Measurements from ENCODE around the gene C10orf53.

The C10orf53 gene

DNA sequence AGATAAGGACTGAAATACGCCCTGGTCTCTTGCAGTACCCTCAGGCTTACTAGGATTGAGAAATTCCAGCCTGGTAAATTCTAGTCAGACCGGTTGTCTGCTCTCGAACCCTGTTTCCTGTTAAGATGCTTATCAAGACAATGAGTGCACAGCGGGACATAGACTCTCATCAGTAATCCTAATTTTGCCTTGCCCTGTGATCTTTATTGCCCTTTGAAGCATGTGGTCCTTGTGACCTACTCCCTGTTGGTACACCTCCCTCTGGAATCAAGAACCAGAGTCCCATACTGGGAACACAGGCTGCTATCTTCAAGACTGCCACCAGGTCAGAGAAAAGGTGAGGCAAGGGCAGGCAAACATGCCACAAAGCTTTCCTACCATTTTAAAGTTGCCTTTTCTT, 7.2 kb downstream of the C10orf53 start:
- peaks cover 35% of the 10 kb centered on the region for H3K27me3 ChIP-seq (ENCODE audit: insufficient read depth, poor library complexity, severe bottlenecking)
- DNase-seq (ENCODE audit: low spot score) (no peak), ATAC-seq (ENCODE audit: low read depth) (no peak)
- no peak for TF ChIP-seq CTCF (IDR thresholded peaks at IDR 0.05; ENCODE audit: poor library complexity, severe bottlenecking)
- no peaks in the 10 kb centered on the region for H3K36me3 ChIP-seq (ENCODE audit: low read depth)
- no peak overlapping the region for H3K27ac ChIP-seq (ENCODE audit: poor library complexity, severe bottlenecking)
- no peak overlapping the region for H3K4me3 ChIP-seq (ENCODE audit: severe bottlenecking)
- no peaks in the 10 kb centered on the region for H3K4me1 ChIP-seq (ENCODE audit: insufficient read depth, poor library complexity, severe bottlenecking)
- no peaks in the 10 kb centered on the region for H3K9me3 ChIP-seq (ENCODE audit: severe bottlenecking)

GRCh38 chr10:49688261-49688846, 8.9 kb downstream of the C10orf53 start:
- H3K27ac ChIP-seq (ENCODE audit: poor library complexity, severe bottlenecking), result no peak overlapping the region
- no peak for ATAC-seq (ENCODE audit: low read depth)
- no peaks in the 10 kb centered on the region for H3K9me3 ChIP-seq (ENCODE audit: severe bottlenecking)
- no peak for TF ChIP-seq CTCF (IDR thresholded peaks at IDR 0.05; ENCODE audit: poor library complexity, severe bottlenecking)
- H3K27me3 ChIP-seq (ENCODE audit: insufficient read depth, poor library complexity, severe bottlenecking), result peaks cover 46% of the 10 kb centered on the region
- DNase-seq (ENCODE audit: low spot score), result no peak
- H3K4me3 ChIP-seq (ENCODE audit: severe bottlenecking), result no peak overlapping the region
- H3K4me1 ChIP-seq (ENCODE audit: insufficient read depth, poor library complexity, severe bottlenecking), result no peaks in the 10 kb centered on the region
- no peaks in the 10 kb centered on the region for H3K36me3 ChIP-seq (ENCODE audit: low read depth)

- no peak overlapping the region for H3K4me3 ChIP-seq (ENCODE audit: severe bottlenecking)
- DNase-seq (ENCODE audit: low spot score), result no peak
- no peaks in the 10 kb centered on the region for H3K9me3 ChIP-seq (ENCODE audit: severe bottlenecking)
- ATAC-seq (ENCODE audit: low read depth), result no peak
- no peaks in the 10 kb centered on the region for H3K36me3 ChIP-seq (ENCODE audit: low read depth)
- no peaks in the 10 kb centered on the region for H3K4me1 ChIP-seq (ENCODE audit: insufficient read depth, poor library complexity, severe bottlenecking)
- TF ChIP-seq CTCF (IDR thresholded peaks at IDR 0.05; ENCODE audit: poor library complexity, severe bottlenecking), result no peak
- H3K27me3 ChIP-seq (ENCODE audit: insufficient read depth, poor library complexity, severe bottlenecking), result peaks cover 46% of the 10 kb centered on the region
- no peak overlapping the region for H3K27ac ChIP-seq (ENCODE audit: poor library complexity, severe bottlenecking)
Observed at GRCh38 chr10:49688920-49689319, 9.5 kb downstream of the C10orf53 start.

DNA sequence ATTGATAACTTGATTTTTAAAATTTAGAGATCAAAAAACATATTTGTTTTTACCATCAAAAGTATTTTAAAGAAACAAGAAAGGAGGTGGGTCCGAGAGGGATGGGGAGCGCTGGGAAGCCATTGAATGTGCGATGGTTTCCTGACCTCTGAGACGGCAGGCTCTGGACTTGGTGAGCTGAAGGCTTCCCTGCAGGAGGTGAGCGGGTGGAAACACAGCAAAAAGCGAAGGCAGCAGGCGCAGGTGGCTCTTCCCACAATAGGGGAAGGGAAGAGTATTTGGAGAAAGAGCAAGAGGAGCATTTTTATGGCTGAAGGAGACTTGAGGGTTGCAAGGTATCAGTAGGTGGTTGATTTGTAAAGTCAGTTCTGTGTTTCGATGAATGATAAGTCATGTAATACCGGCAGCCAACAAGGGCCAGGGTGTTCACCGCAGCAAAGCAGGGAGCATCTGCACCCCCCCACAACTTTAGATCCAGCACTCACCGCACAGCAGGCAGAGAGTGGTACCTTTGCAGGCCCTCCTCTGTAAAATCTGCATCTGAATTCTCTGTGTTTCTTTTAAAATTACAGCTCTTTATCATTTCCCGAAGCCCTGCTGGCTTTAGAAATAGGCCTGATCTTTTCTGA, 10.5 kb downstream of the C10orf53 start:
- no peaks in the 10 kb centered on the region for H3K9me3 ChIP-seq (ENCODE audit: severe bottlenecking)
- no peaks in the 10 kb centered on the region for H3K4me1 ChIP-seq (ENCODE audit: insufficient read depth, poor library complexity, severe bottlenecking)

More for the DNA sequence above, 10.5 kb downstream of the C10orf53 start:
- Histone ChIP-seq H3K27me3 (ENCODE audit: insufficient read depth, poor library complexity, severe bottlenecking) (peaks cover 47% of the 10 kb centered on the region), H3K4me3 (ENCODE audit: severe bottlenecking) (no peak overlapping the region), H3K27ac (ENCODE audit: poor library complexity, severe bottlenecking) (no peak overlapping the region), H3K36me3 (ENCODE audit: low read depth) (no peaks in the 10 kb centered on the region)
- no peak for ATAC-seq (ENCODE audit: low read depth)
- no peak for DNase-seq (ENCODE audit: low spot score)
- no peak for TF ChIP-seq CTCF (IDR thresholded peaks at IDR 0.05; ENCODE audit: poor library complexity, severe bottlenecking)
